HEK293T (cell line): ENCODE data around the gene ATP2B1.

Experiments used
- CTCF ChIA-PET: fragments of 350-600 bp; formaldehyde crosslinking; extraction: SDS; loops from one replicate; lab custom pipeline; 2021; ENCODE audit warnings: antibody characterized with exemption, inconsistent platforms; lab: Yijun Ruan, JAX
- POLR2A ChIA-PET: fragments of 350-600 bp; formaldehyde crosslinking; extraction: SDS; loops from one replicate; lab custom pipeline; 2020; ENCODE audit warnings: antibody characterized with exemption, inconsistent platforms; lab: Yijun Ruan, JAX
- DNase-seq: peaks from one replicate; pipeline ENCODE4 v3.0.0; 2012; ENCODE audit warnings: mixed read lengths; ENCODE audit errors: extremely low spot score
- ARNT ChIP-seq: fragments of 450-650 bp; IDR thresholded peaks from 2 replicates; pipeline ENCODE4 v1.6.1; 2017; ENCODE audit warnings: mild to moderate bottlenecking
- BHLHE40 ChIP-seq: fragments of 450-650 bp; IDR thresholded peaks from 2 replicates; pipeline ENCODE4 v1.6.1; 2016; ENCODE audit warnings: mild to moderate bottlenecking, moderate library complexity, borderline replicate concordance
- CTBP1 ChIP-seq: fragments of 450-650 bp; IDR thresholded peaks from 2 replicates; pipeline ENCODE4 v1.6.1; 2016; ENCODE audit warnings: borderline replicate concordance
- ELF4 ChIP-seq: fragments of 450-650 bp; IDR thresholded peaks from 2 replicates; pipeline ENCODE4 v1.6.1; 2017; ENCODE audit warnings: antibody characterized with exemption
- FOXA1 ChIP-seq: fragments of 450-650 bp; IDR thresholded peaks from 2 replicates; pipeline ENCODE4 v1.6.1; 2016; ENCODE audit warnings: mild to moderate bottlenecking
- FOXK2 ChIP-seq: fragments of 450-650 bp; IDR thresholded peaks from 2 replicates; pipeline ENCODE4 v1.6.1; 2016; ENCODE audit warnings: mild to moderate bottlenecking
- FOXM1 ChIP-seq: fragments of 450-650 bp; IDR thresholded peaks from 2 replicates; pipeline ENCODE4 v1.6.1; 2017; ENCODE audit warnings: mild to moderate bottlenecking, borderline replicate concordance
- HDGF ChIP-seq: fragments of 450-650 bp; IDR thresholded peaks from 2 replicates; pipeline ENCODE4 v1.6.1; 2017; ENCODE audit warnings: antibody characterized with exemption, borderline replicate concordance
- L3MBTL2 ChIP-seq: fragments of 450-650 bp; conservative IDR thresholded peaks from 2 replicates; pipeline ENCODE4 v1.6.1; 2016; ENCODE audit warnings: mild to moderate bottlenecking
- LEF1 ChIP-seq: fragments of 450-650 bp; IDR thresholded peaks from 2 replicates; pipeline ENCODE4 v1.6.1; 2017; ENCODE audit warnings: mild to moderate bottlenecking, borderline replicate concordance
- NFRKB ChIP-seq: fragments of 450-650 bp; IDR thresholded peaks from 2 replicates; pipeline ENCODE4 v1.6.1; 2016; ENCODE audit warnings: mild to moderate bottlenecking, moderate library complexity
- SP1 ChIP-seq: fragments of 450-650 bp; IDR thresholded peaks from 2 replicates; pipeline ENCODE4 v1.6.1; 2017
- SUZ12 ChIP-seq: fragments of 450-650 bp; IDR thresholded peaks from 2 replicates; pipeline ENCODE4 v1.6.1; 2016; ENCODE audit warnings: mild to moderate bottlenecking
- TARDBP ChIP-seq: fragments of 450-650 bp; IDR thresholded peaks from 2 replicates; pipeline ENCODE4 v1.6.1; 2016
- ZNF384 ChIP-seq: fragments of 450-650 bp; IDR thresholded peaks from 2 replicates; pipeline ENCODE4 v1.6.1; 2016
- TF ChIP-seq, protein P1 (sequence below): fragments of 450-650 bp; IDR thresholded peaks from 2 replicates; pipeline ENCODE4 v1.6.1; 2016

Gene ATP2B1

GRCh38 chr12:89750389-89751351 is 42.0 kb upstream of the ATP2B1 start:
- ChIA-PET CTCF (no interaction called here), POLR2A (interaction anchor here (1.2 kb wide), 1 partner anchor 41 kb away, joined by 3 read pairs; no protein-coding TSS in a partner anchor)
- no peak for TF ChIP-seq SP1
- no peak for TF ChIP-seq NFRKB
- TF ChIP-seq FOXK2 = no peak
- TF ChIP-seq ZNF384 = no peak
- no peak for TF ChIP-seq FOXA1
- no peak for TF ChIP-seq TARDBP
- TF ChIP-seq FOXM1 = no peak
- TF ChIP-seq ELF4 = no peak
- TF ChIP-seq SUZ12 = no peak
- no peak for TF ChIP-seq HDGF
- no peak for TF ChIP-seq L3MBTL2
- TF ChIP-seq, protein P1, sequence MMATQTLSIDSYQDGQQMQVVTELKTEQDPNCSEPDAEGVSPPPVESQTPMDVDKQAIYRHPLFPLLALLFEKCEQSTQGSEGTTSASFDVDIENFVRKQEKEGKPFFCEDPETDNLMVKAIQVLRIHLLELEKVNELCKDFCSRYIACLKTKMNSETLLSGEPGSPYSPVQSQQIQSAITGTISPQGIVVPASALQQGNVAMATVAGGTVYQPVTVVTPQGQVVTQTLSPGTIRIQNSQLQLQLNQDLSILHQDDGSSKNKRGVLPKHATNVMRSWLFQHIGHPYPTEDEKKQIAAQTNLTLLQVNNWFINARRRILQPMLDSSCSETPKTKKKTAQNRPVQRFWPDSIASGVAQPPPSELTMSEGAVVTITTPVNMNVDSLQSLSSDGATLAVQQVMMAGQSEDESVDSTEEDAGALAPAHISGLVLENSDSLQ = no peak
- TF ChIP-seq CTBP1 = no peak
- no peak for TF ChIP-seq ARNT
- no peak for TF ChIP-seq LEF1
- TF ChIP-seq BHLHE40 = no peak
- no peak for DNase-seq

GRCh38 chr12:89748791-89749190 is 40.2 kb upstream of the ATP2B1 start:
- no peak for TF ChIP-seq FOXM1
- TF ChIP-seq NFRKB = no peak
- POLR2A ChIA-PET = no interaction called here
- DNase-seq = no peak
- CTCF ChIA-PET = no interaction called here

DNA sequence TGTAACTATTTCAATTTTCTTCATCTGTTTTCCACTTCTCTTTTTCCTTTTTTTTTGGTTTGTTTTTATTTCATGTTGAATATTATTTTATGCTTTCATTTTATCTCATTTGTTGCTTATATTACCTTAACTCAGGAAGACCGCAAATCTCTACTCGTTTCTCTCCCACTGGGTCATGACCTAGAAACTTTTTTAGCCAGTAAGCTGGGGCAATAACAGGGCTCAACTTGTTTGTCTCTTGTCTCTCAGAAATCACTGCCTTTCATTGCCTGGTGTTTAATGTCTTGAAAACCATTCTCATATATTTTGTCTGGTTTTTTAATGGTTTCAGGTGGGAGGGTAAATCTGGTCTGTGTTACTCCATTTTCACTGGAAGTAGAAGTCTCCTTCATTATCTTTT is 36.6 kb upstream of the ATP2B1 start:
- CTCF ChIA-PET = no interaction called here
- TF ChIP-seq FOXM1 = no peak
- POLR2A ChIA-PET = no interaction called here
- no peak for DNase-seq

- TF ChIP-seq ARNT = no peak
- TF ChIP-seq CTBP1 = no peak
- TF ChIP-seq TARDBP = no peak
- no peak for TF ChIP-seq SUZ12
- no peak for TF ChIP-seq LEF1
- no peak for TF ChIP-seq HDGF
- TF ChIP-seq FOXM1 = no peak
- TF ChIP-seq ELF4 = no peak
- TF ChIP-seq, protein P1 = no peak
- TF ChIP-seq L3MBTL2 = no peak
- TF ChIP-seq BHLHE40 = no peak
- no peak for TF ChIP-seq SP1
- TF ChIP-seq ZNF384 = no peak
- no peak for TF ChIP-seq FOXK2
- no peak for TF ChIP-seq FOXA1
- TF ChIP-seq NFRKB = no peak
- CTCF ChIA-PET = no interaction called here
- DNase-seq = no peak
- POLR2A ChIA-PET = no interaction called here
These were observed 33.8 kb upstream of the ATP2B1 start for GRCh38 chr12:89742337-89743022.

- TF ChIP-seq CTBP1 (no peak), ELF4 (no peak), HDGF (no peak), NFRKB (no peak), FOXA1 (no peak), SUZ12 (no peak), ARNT (no peak), BHLHE40 (no peak), LEF1 (no peak), L3MBTL2 (no peak), SP1 (no peak), FOXK2 (no peak)
- TF ChIP-seq, protein P1 = no peak
- ChIA-PET POLR2A (no interaction called here), CTCF (no interaction called here)
- DNase-seq = no peak
These were observed 32.3 kb upstream of the ATP2B1 start for GRCh38 chr12:89740943-89741342.

GRCh38 chr12:89736995-89737394 is 28.4 kb upstream of the ATP2B1 start:
- no peak for TF ChIP-seq ARNT
- TF ChIP-seq ZNF384 = no peak
- TF ChIP-seq CTBP1 = no peak
- no peak for TF ChIP-seq SUZ12
- TF ChIP-seq ELF4 = no peak
- TF ChIP-seq, protein P1 = no peak
- TF ChIP-seq LEF1 = no peak
- TF ChIP-seq NFRKB = no peak
- TF ChIP-seq TARDBP = no peak
- TF ChIP-seq FOXM1 = no peak
- TF ChIP-seq BHLHE40 = no peak
- no peak for TF ChIP-seq SP1
- TF ChIP-seq FOXK2 = no peak
- no peak for TF ChIP-seq L3MBTL2
- TF ChIP-seq FOXA1 = no peak
- no peak for TF ChIP-seq HDGF
- CTCF ChIA-PET = no interaction called here
- POLR2A ChIA-PET = no interaction called here
- DNase-seq = no peak
